Measurements from ENCODE around the gene GALNT10.

DNA sequence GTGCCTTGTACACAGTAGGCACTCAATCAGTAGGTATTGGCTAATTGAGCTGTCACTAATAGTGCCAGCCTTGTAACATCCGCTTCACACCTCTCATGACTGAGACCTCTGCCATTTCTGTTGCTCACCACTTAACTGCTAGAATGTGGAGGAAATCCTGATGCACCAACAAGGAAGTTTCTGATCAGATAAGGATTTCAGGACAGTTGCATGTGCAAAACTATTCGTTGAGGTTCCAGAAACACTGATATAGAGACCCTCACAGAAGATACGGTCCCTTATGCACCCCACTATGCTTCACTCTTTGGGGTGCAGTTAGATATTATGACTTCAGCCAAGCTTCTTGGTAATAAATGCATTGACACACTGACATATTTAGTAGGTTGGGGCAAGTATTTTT lies 266.0 kb downstream of the GALNT10 start:
- TF ChIP-seq POLR2A (IDR thresholded peaks at IDR 0.05) (no peak), POLR2AphosphoS5 (IDR thresholded peaks at IDR 0.05) (no peak)
- TF ChIP-seq, protein P1, sequence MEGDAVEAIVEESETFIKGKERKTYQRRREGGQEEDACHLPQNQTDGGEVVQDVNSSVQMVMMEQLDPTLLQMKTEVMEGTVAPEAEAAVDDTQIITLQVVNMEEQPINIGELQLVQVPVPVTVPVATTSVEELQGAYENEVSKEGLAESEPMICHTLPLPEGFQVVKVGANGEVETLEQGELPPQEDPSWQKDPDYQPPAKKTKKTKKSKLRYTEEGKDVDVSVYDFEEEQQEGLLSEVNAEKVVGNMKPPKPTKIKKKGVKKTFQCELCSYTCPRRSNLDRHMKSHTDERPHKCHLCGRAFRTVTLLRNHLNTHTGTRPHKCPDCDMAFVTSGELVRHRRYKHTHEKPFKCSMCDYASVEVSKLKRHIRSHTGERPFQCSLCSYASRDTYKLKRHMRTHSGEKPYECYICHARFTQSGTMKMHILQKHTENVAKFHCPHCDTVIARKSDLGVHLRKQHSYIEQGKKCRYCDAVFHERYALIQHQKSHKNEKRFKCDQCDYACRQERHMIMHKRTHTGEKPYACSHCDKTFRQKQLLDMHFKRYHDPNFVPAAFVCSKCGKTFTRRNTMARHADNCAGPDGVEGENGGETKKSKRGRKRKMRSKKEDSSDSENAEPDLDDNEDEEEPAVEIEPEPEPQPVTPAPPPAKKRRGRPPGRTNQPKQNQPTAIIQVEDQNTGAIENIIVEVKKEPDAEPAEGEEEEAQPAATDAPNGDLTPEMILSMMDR (IDR thresholded peaks at IDR 0.05 in 8 of 11, conservative IDR thresholded peaks at IDR 0.05 in 3 of 11), result no peak

All from spleen (tissue), 7 donors.